K562 (cell line): ENCODE results near the gene CAMK2B. TPM values are rescaled to one million over a fixed set of nuclear protein-coding genes. Genes with fewer than 3 reads are reported as not detected.

Experiments
- ATAC-seq: fragments of 200-7000 bp; cut with Tn5 transposase; 3 replicates; pipeline ENCODE4 v1.9.1; 2020; ENCODE audit warnings: moderate library complexity
- BruUV-seq: library from RNA; stranded (reverse); fragments of 400-500 nt; replicated peaks from 2 replicates; lab custom pipeline; 2021; lab: Mats Ljungman, UMichigan
- CTCF ChIA-PET: fragments of 300-600 bp; formaldehyde crosslinking; extraction: SDS; loops from one replicate; lab custom pipeline; 2021; ENCODE audit warnings: low intra/inter-chr PET ratio; lab: Yijun Ruan, JAX
- POLR2A ChIA-PET: fragments of 300-600, 350-650 bp; sonication (Branson Sonifier 250); formaldehyde crosslinking; extraction: SDS; loops from one replicate; lab custom pipeline; 2021; ENCODE audit warnings: antibody characterized with exemption, inconsistent platforms; lab: Yijun Ruan, JAX
- DNase-seq, 4 experiments: peaks; one replicate each; pipeline versions ENCODE4 v3.0.0 to v3.0.0-alpha.2; 2011 to 2018; ENCODE audit warnings: low spot score in 3 of 4, mixed read lengths in 3 of 4; ENCODE audit errors: extremely low read depth in 1 of 4
- FAIRE-seq: peaks from 2 replicates; lab custom pipeline; 2011; peaks lifted over from hg19 to GRCh38; lab: Jason Lieb, UNC
- H2AFZ ChIP-seq: 2 replicates; pipeline ENCODE4 v1.6.0; 2011; ENCODE audit warnings: low read depth, low read length, control low read depth, inconsistent platforms
- H3K27ac ChIP-seq: fragments of 200-600 bp; 3 replicates; pipeline ENCODE4 v1.8.0; 2011; ENCODE audit warnings: low read depth, mild to moderate bottlenecking, control low read depth, inconsistent platforms, low read length, moderate library complexity, mixed read lengths; ENCODE audit errors: extremely low read depth
- H3K27me3 ChIP-seq, 2 experiments: fragments of 300-600 bp in 1 of 2; 2 replicates in 1 of 2; 3 replicates in 1 of 2; pipeline versions ENCODE4 v1.6.0 to v1.8.0; 2011; ENCODE audit warnings: inconsistent platforms in 2 of 2, low read length in 2 of 2, mild to moderate bottlenecking in 1 of 2, mixed read lengths in 1 of 2, moderate library complexity in 1 of 2; ENCODE audit not compliant: control insufficient read depth in 2 of 2, insufficient read depth in 2 of 2
- H3K36me3 ChIP-seq: fragments of 300-600 bp; 3 replicates; pipeline ENCODE4 v1.8.0; 2011; ENCODE audit warnings: mild to moderate bottlenecking, low read length, inconsistent platforms; ENCODE audit not compliant: control insufficient read depth, insufficient read depth
- H3K4me1 ChIP-seq, 2 experiments: fragments of 200-600 bp in 1 of 2; replicated peaks in 1 of 2; 2 replicates in 1 of 2; 3 replicates in 1 of 2; pipeline versions ENCODE4 v1.5.1 to v1.8.0; 2011; ENCODE audit warnings: inconsistent platforms in 2 of 2, low read length in 2 of 2, mild to moderate bottlenecking in 1 of 2, mixed read lengths in 1 of 2, moderate library complexity in 1 of 2; ENCODE audit not compliant: control insufficient read depth in 2 of 2, insufficient read depth in 2 of 2
- H3K4me2 ChIP-seq: 2 replicates; pipeline ENCODE4 v1.6.1; 2011; ENCODE audit warnings: low read length, control low read depth, inconsistent platforms, mixed read lengths; ENCODE audit not compliant: insufficient read depth
- H3K4me3 ChIP-seq: fragments of 200-600 bp; sonication (generic), shearing (Covaris generic); 2 replicates; pipeline ENCODE4 v1.5.1; 2016; ENCODE audit warnings: control low read depth, inconsistent platforms
- H3K79me2 ChIP-seq: fragments of 200-600 bp; 3 replicates; pipeline ENCODE4 v1.8.0; 2011; ENCODE audit warnings: low read length, inconsistent platforms; ENCODE audit not compliant: control insufficient read depth, insufficient read depth
- H3K9ac ChIP-seq, 2 experiments: 2 replicates each; pipeline versions ENCODE4 v1.6.0 to v1.6.1; 2011; ENCODE audit warnings: low read depth in 2 of 2, low read length in 2 of 2, control low read depth in 1 of 2, inconsistent platforms in 1 of 2, mild to moderate bottlenecking in 1 of 2, mixed read lengths in 1 of 2; ENCODE audit not compliant: insufficient read depth in 1 of 2
- H3K9me1 ChIP-seq: one replicate; pipeline ENCODE4 v1.6.0; 2011; ENCODE audit warnings: inconsistent platforms, mild to moderate bottlenecking, low read length, moderate library complexity; ENCODE audit not compliant: control insufficient read depth, insufficient read depth
- H3K9me3 ChIP-seq: replicated peaks from 2 replicates; pipeline ENCODE4 v1.5.1; 2011; ENCODE audit warnings: low read depth, low read length, inconsistent platforms; ENCODE audit not compliant: control insufficient read depth, insufficient read depth
- H4K20me1 ChIP-seq: replicated peaks from 2 replicates; pipeline ENCODE4 v1.6.1; 2011; ENCODE audit warnings: low read length, inconsistent platforms, mixed read lengths; ENCODE audit not compliant: control insufficient read depth, insufficient read depth
- FOS ChIP-seq: IDR thresholded peaks from 3 replicates; pipeline ENCODE4 v1.6.1; 2011; ENCODE audit not compliant: insufficient read length; ENCODE audit errors: extremely low read depth
- NELFE ChIP-seq: IDR thresholded peaks from 2 replicates; pipeline ENCODE4 v1.6.1; 2011; ENCODE audit warnings: mild to moderate bottlenecking; ENCODE audit not compliant: insufficient read depth, insufficient read length
- TAF9B ChIP-seq: fragments of 450-650 bp; IDR thresholded peaks from 2 replicates; pipeline ENCODE4 v1.6.1; 2018; ENCODE audit warnings: mild to moderate bottlenecking; ENCODE audit not compliant: partially characterized antibody
- TRIM28 ChIP-seq: fragments of 450-650 bp; IDR thresholded peaks from 2 replicates; pipeline ENCODE4 v1.6.1; 2017
- ZNF584 ChIP-seq: fragments of 200-800 bp; sonication (Bioruptor generic); IDR thresholded peaks from 2 replicates; pipeline ENCODE4 v1.6.1; 2016; ENCODE audit warnings: low read depth, mild to moderate bottlenecking, missing genetic modification characterization, missing compliant biosample characterization
- ZNF699 ChIP-seq: fragments of 250-450 bp; sonication (Bioruptor Pico); IDR thresholded peaks from 2 replicates; pipeline ENCODE4 v1.8.0; 2021; ENCODE audit warnings: mild to moderate bottlenecking, moderate library complexity; ENCODE audit not compliant: insufficient replicate concordance
- WGBS: fragments of 100-300 bp; shearing (Covaris generic); methylation state at CpG from one replicate; pipeline ENCODE4 v1.1.6; 2016; ENCODE audit warnings: low coverage, mixed read lengths; ENCODE audit not compliant: insufficient coverage; ENCODE audit errors: missing lambda C conversion rate; 5-methylcytosine and 5-hydroxymethylcytosine counted together
- in situ Hi-C: fragments of 300-500 bp; cut with MboI; formaldehyde crosslinking; loops from 4 replicates; pipeline ENCODE4 v1.15.0; 2018; ENCODE audit warnings: inconsistent platforms, mixed read lengths
- intact Hi-C: fragments of 100-400 bp; cut with micrococcal nuclease; formaldehyde crosslinking; loops from 2 replicates; pipeline ENCODE4 v1.14.2; 2022
- polyA plus RNA-seq, 8 experiments: library from polyadenylated mRNA; depleted of rRNA in 4 of 8; stranded (reverse) in 5 of 8; unstranded in 3 of 8; fragments of >200 nt; fragmentation: Nextera tagmentation in 2 of 8; fragmentation: Illumina TruSeq in 1 of 8; extraction: Ambion mirVana in 2 of 8; extraction: Trizol in 1 of 8; gene quantifications; 2 replicates each; pipeline versions ENCODE4 v1.2.1 to v1.2.3, GENCODE V29; 2011 to 2014; ENCODE audit warnings: inconsistent platforms in 1 of 8, missing spikeins in 1 of 8
- total RNA-seq, 7 experiments: library from RNA; depleted of rRNA in 6 of 7; stranded (reverse); fragments of >200 nt in 6 of 7; fragmentation: Illumina TruSeq in 2 of 7; extraction: Trizol in 2 of 7; gene quantifications; 2 replicates each; pipeline versions ENCODE4 v1.2.1 to v1.2.3, GENCODE V29; 2011 to 2021; ENCODE audit warnings: low replicate concordance in 1 of 7
- TF ChIP-seq, protein P1 (sequence below): sonication (generic); formaldehyde crosslinking; IDR thresholded peaks from 2 replicates; pipeline ENCODE4 v1.8.1; 2023; ENCODE audit warnings: mild to moderate bottlenecking, missing genetic modification reagents

CAMK2B gene
- total and polyA plus RNA-seq, 9 of the 15 experiments (the other 6 are each of a cell fraction or from before 2014, with no cell fraction given) = 0.04 to 0.09 (median 0.05) TPM; not detected in 4

DNA sequence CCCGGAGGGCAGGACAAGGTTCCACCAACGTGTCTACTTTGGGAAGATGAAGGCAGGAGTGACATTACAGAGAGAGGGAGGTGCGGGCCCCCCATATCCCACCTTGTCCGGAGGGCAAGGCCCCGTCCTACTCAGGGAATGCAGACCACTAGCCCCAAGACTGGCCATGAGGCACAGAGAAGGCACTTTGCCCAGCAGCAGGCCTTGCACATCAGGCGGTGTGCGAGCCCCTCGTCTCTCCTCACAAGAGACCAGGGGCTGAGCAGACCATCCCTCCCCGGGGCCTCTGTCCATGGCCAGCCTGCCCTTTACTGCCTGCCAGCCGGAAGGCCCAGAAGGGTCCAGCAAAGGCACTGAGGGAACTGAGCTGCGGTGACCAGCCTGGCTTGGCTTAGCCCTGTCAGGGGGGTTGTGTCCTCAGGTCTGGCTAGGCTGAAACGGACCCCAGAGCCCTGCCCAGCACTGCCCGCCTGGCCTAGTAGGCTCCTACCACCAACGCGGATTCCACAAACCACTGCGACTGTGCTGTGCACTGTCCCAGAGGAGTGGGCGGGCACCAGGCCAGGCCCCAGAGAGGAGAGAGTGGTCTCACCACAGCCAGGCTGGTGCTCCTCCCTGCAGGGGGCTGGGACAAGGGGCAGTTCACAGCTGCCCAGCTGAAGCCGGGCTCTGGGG, 16.7 kb downstream of the CAMK2B start:
- no peak overlapping the region for H2AFZ ChIP-seq
- FAIRE-seq = no peak
- no peak overlapping the region for H3K27ac ChIP-seq
- DNase-seq = peak in 2 of 4 experiments; percentile 8 to 10
- WGBS = 39% methylated on average over 18 of the region's 18 CpGs
- H3K4me1 ChIP-seq = peaks cover 0 to 17% of the 10 kb centered on the region in 2 experiments; a peak in 3 of 5 replicates
- ChIA-PET CTCF (no interaction called here), POLR2A (interaction anchor here (0.7 to 0.8 kb wide), 2 partner anchors 52 to 141 kb away, joined by 3 read pairs; no protein-coding TSS in a partner anchor)
- BruUV-seq = no TSS peak
- no peak overlapping the region for H3K4me2 ChIP-seq
- ATAC-seq = no peak
- H3K4me3 ChIP-seq = no peak overlapping the region
- no peaks in the 10 kb centered on the region for H3K79me2 ChIP-seq
- no peak for TF ChIP-seq FOS
- no peak for TF ChIP-seq TAF9B
- TF ChIP-seq, protein P1, sequence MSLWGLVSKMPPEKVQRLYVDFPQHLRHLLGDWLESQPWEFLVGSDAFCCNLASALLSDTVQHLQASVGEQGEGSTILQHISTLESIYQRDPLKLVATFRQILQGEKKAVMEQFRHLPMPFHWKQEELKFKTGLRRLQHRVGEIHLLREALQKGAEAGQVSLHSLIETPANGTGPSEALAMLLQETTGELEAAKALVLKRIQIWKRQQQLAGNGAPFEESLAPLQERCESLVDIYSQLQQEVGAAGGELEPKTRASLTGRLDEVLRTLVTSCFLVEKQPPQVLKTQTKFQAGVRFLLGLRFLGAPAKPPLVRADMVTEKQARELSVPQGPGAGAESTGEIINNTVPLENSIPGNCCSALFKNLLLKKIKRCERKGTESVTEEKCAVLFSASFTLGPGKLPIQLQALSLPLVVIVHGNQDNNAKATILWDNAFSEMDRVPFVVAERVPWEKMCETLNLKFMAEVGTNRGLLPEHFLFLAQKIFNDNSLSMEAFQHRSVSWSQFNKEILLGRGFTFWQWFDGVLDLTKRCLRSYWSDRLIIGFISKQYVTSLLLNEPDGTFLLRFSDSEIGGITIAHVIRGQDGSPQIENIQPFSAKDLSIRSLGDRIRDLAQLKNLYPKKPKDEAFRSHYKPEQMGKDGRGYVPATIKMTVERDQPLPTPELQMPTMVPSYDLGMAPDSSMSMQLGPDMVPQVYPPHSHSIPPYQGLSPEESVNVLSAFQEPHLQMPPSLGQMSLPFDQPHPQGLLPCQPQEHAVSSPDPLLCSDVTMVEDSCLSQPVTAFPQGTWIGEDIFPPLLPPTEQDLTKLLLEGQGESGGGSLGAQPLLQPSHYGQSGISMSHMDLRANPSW = no peak
- no peak for TF ChIP-seq ZNF699 (CRISPR knock-in tag)
- TF ChIP-seq TRIM28 = no peak
- TF ChIP-seq NELFE = no peak
- no peak for TF ChIP-seq ZNF584
- no peaks in the 10 kb centered on the region for H3K9me1 ChIP-seq
- H3K9ac ChIP-seq = no peak overlapping the region
- in situ Hi-C loops (no loop called here), intact Hi-C loops (no loop called here)
- no peaks in the 10 kb centered on the region for H3K36me3 ChIP-seq
- H4K20me1 ChIP-seq = 0 out of 2 replicates have a peak, but pooled peaks cover 3% of the 10 kb centered on the region
- H3K27me3 ChIP-seq = peaks cover 4 to 30% of the 10 kb centered on the region in 2 experiments; a peak in 4 of 5 replicates
- no peaks in the 10 kb centered on the region for H3K9me3 ChIP-seq
